Mesenchymal stem cell (in vitro differentiated cells and primary cell): Measurements from ENCODE around the gene PGC.
"Not testable (repeated sequence)": the region's sequence is repeated elsewhere in the genome, so short reads cannot be mapped to it uniquely, and the experiment has no call there.

Experiments used
- DNase-seq: peaks from one replicate; pipeline ENCODE4 v3.0.0-alpha.2; 2013
- H2AFZ ChIP-seq: one replicate; pipeline ENCODE4 v1.6.1; 2013; ENCODE audit warnings: low read depth, mild to moderate bottlenecking, control low read depth, inconsistent platforms, low read length, moderate library complexity
- H2AK5ac ChIP-seq: 2 replicates; pipeline ENCODE4 v1.6.1; 2013; ENCODE audit warnings: low read length, moderate library complexity, mild to moderate bottlenecking, inconsistent platforms; ENCODE audit not compliant: severe bottlenecking
- H2BK120ac ChIP-seq: one replicate; pipeline ENCODE4 v1.6.1; 2013; ENCODE audit warnings: low read depth, mild to moderate bottlenecking, inconsistent platforms, low read length, moderate library complexity
- H2BK12ac ChIP-seq, 2 experiments: one replicate each; pipeline ENCODE4 v1.6.1; 2013; ENCODE audit warnings: inconsistent platforms in 2 of 2, low read length in 2 of 2, mild to moderate bottlenecking in 2 of 2, moderate library complexity in 2 of 2, control low read depth in 1 of 2
- H2BK15ac ChIP-seq: one replicate; pipeline ENCODE4 v1.6.1; 2013; ENCODE audit warnings: mild to moderate bottlenecking, low read depth, inconsistent platforms; ENCODE audit not compliant: poor library complexity, severe bottlenecking
- H2BK5ac ChIP-seq: 2 replicates; pipeline ENCODE4 v1.6.1; 2013; ENCODE audit warnings: low read depth, mild to moderate bottlenecking, low read length, control low read depth, inconsistent platforms; ENCODE audit not compliant: poor library complexity, severe bottlenecking
- H3K14ac ChIP-seq, 2 experiments: one replicate each; pipeline ENCODE4 v1.6.1; 2013; ENCODE audit warnings: inconsistent platforms in 2 of 2, low read length in 2 of 2, control low read depth in 1 of 2, mild to moderate bottlenecking in 1 of 2, moderate library complexity in 1 of 2
- H3K18ac ChIP-seq, 2 experiments: one replicate each; pipeline ENCODE4 v1.6.1; 2013; ENCODE audit warnings: inconsistent platforms in 2 of 2, low read length in 2 of 2, control low read depth in 1 of 2, low read depth in 1 of 2, mild to moderate bottlenecking in 1 of 2
- H3K23ac ChIP-seq, 2 experiments: one replicate each; pipeline ENCODE4 v1.6.1; 2013; ENCODE audit warnings: inconsistent platforms in 2 of 2, low read length in 2 of 2, mild to moderate bottlenecking in 2 of 2, moderate library complexity in 2 of 2, control low read depth in 1 of 2
- H3K27ac ChIP-seq: 2 replicates; pipeline ENCODE4 v1.5.1; 2013; ENCODE audit warnings: mild to moderate bottlenecking, moderate library complexity, low read length, control low read depth, inconsistent platforms; ENCODE audit not compliant: poor library complexity, severe bottlenecking
- H3K27me3 ChIP-seq, 2 experiments: 2 replicates each; pipeline versions ENCODE4 v1.6.1 to v1.7.0; 2013; ENCODE audit warnings: low read length in 2 of 2, mild to moderate bottlenecking in 2 of 2, moderate library complexity in 2 of 2, control low read depth in 1 of 2, inconsistent platforms in 1 of 2; ENCODE audit not compliant: control insufficient read depth in 1 of 2, insufficient read depth in 1 of 2
- H3K36me3 ChIP-seq, 2 experiments: 2 replicates each; pipeline versions ENCODE4 v1.6.1 to v1.7.0; 2013; ENCODE audit warnings: low read length in 2 of 2, control low read depth in 1 of 2, inconsistent platforms in 1 of 2, low read depth in 1 of 2, mild to moderate bottlenecking in 1 of 2; ENCODE audit not compliant: insufficient read depth in 2 of 2, control insufficient read depth in 1 of 2
- H3K4ac ChIP-seq, 2 experiments: one replicate each; pipeline ENCODE4 v1.6.1; 2013; ENCODE audit warnings: inconsistent platforms in 2 of 2, low read length in 2 of 2, mild to moderate bottlenecking in 2 of 2, moderate library complexity in 2 of 2, control low read depth in 1 of 2, low read depth in 1 of 2
- H3K4me1 ChIP-seq: 2 replicates; pipeline ENCODE4 v1.6.1; 2013; ENCODE audit warnings: low read depth, low read length, control low read depth; ENCODE audit not compliant: control insufficient read depth, insufficient read depth
- H3K4me2 ChIP-seq: 2 replicates; pipeline ENCODE4 v1.6.1; 2013; ENCODE audit warnings: low read length, mild to moderate bottlenecking, inconsistent platforms; ENCODE audit not compliant: poor library complexity, severe bottlenecking
- H3K4me3 ChIP-seq, 2 experiments: 2 replicates each; pipeline versions ENCODE4 v1.5.1 to v1.7.0; 2013; ENCODE audit warnings: low read length in 2 of 2, mild to moderate bottlenecking in 2 of 2, control low read depth in 1 of 2, low read depth in 1 of 2; ENCODE audit not compliant: insufficient read depth in 1 of 2
- H3K79me1 ChIP-seq: replicated peaks from 2 replicates; pipeline ENCODE4 v1.6.1; 2013; ENCODE audit warnings: mild to moderate bottlenecking, control low read depth, low read length, inconsistent platforms; ENCODE audit not compliant: poor library complexity, severe bottlenecking
- H3K9ac ChIP-seq: 2 replicates; pipeline ENCODE4 v1.7.0; 2013; ENCODE audit warnings: mild to moderate bottlenecking, low read length, moderate library complexity
- H3K9me3 ChIP-seq: 2 replicates; pipeline ENCODE4 v1.7.0; 2013; ENCODE audit warnings: mild to moderate bottlenecking, low read length; ENCODE audit not compliant: control insufficient read depth
- H4K8ac ChIP-seq: one replicate; pipeline ENCODE4 v1.6.1; 2013; ENCODE audit warnings: inconsistent platforms, mild to moderate bottlenecking, low read length, moderate library complexity
- H4K91ac ChIP-seq: one replicate; pipeline ENCODE4 v1.6.1; 2013; ENCODE audit warnings: mild to moderate bottlenecking, low read length, inconsistent platforms
- WGBS: methylation state at CpG from one replicate; pipeline ENCODE4 v1.1.7; 2013; ENCODE audit warnings: mixed read lengths; 5-methylcytosine and 5-hydroxymethylcytosine counted together

PGC gene

GRCh38 chr6:41768545-41769308 lies 21.5 kb upstream of the PGC start:
- Histone ChIP-seq H3K23ac (no peak overlapping the region), H2AFZ (no peak overlapping the region)
- WGBS, result 78% methylated on average over 9 of the region's 10 CpGs

GRCh38 chr6:41767112-41767833 lies 20.1 kb upstream of the PGC start:
- peak; percentile 78 for DNase-seq
- Histone ChIP-seq H3K27ac (no peak overlapping the region), H3K18ac (peak overlapping the region in 1 of 2 experiments; percentile 28), H2BK12ac (no peak overlapping the region), H3K4ac (peak overlapping the region in 1 of 2 experiments; percentile 21), H3K4me3 (no peak overlapping the region), H3K4me2 (no peak overlapping the region), H3K36me3 (peaks cover 20 to 25% of the 10 kb centered on the region in 2 experiments), H3K9me3 (no peaks in the 10 kb centered on the region), H3K23ac (no peak overlapping the region), H2BK120ac (no peak overlapping the region), H2AFZ (peak overlapping the region; percentile 81), H4K8ac (no peak overlapping the region), H2BK5ac (no peak overlapping the region), H3K4me1 (peaks cover 16% of the 10 kb centered on the region), H3K27me3 (no peaks in the 10 kb centered on the region), H3K79me1 (no peaks in the 10 kb centered on the region), H3K9ac (peak overlapping the region; percentile 81), H4K91ac (no peak overlapping the region), H2BK15ac (no peak overlapping the region), H3K14ac (no peak overlapping the region), H2AK5ac (no peak overlapping the region)
- 60% methylated on average over 9 of the region's 12 CpGs for WGBS

More at GRCh38 chr6:41768545-41769308, 21.5 kb upstream of the PGC start:
- H4K8ac ChIP-seq, result no peak overlapping the region
- no peaks in the 10 kb centered on the region for H3K27me3 ChIP-seq
- H2AK5ac ChIP-seq, result no peak overlapping the region
- no peak overlapping the region for H2BK5ac ChIP-seq
- no peaks in the 10 kb centered on the region for H3K9me3 ChIP-seq
- H3K14ac ChIP-seq, result no peak overlapping the region
- no peak for DNase-seq
- peak overlapping the region in 1 of 2 experiments; percentile 21 for H3K18ac ChIP-seq
- peaks cover 27 to 35% of the 10 kb centered on the region in 2 experiments for H3K36me3 ChIP-seq
- H2BK15ac ChIP-seq, result no peak overlapping the region
- no peak overlapping the region for H3K4ac ChIP-seq
- H4K91ac ChIP-seq, result no peak overlapping the region
- no peak overlapping the region for H3K9ac ChIP-seq
- no peak overlapping the region for H3K4me3 ChIP-seq
- peak overlapping the region in 1 of 2 experiments; percentile 61 for H2BK12ac ChIP-seq
- H3K27ac ChIP-seq, result no peak overlapping the region
- H3K4me1 ChIP-seq, result peaks cover 16% of the 10 kb centered on the region
- H2BK120ac ChIP-seq, result no peak overlapping the region
- no peak overlapping the region for H3K4me2 ChIP-seq
- H3K79me1 ChIP-seq, result no peaks in the 10 kb centered on the region

- H4K91ac ChIP-seq, H3K4ac ChIP-seq, H3K27ac ChIP-seq, H4K8ac ChIP-seq, DNase-seq, H3K23ac ChIP-seq, H3K4me2 ChIP-seq, H3K27me3 ChIP-seq, H2BK15ac ChIP-seq, H2AFZ ChIP-seq, H2BK5ac ChIP-seq, H2BK12ac ChIP-seq, H2BK120ac ChIP-seq, H3K14ac ChIP-seq, H2AK5ac ChIP-seq, H3K79me1 ChIP-seq, H3K18ac ChIP-seq, H3K9ac ChIP-seq, H3K9me3 ChIP-seq, H3K4me3 ChIP-seq: not testable (repeated sequence)
- WGBS, result 100% methylated on average over 4 of the region's 4 CpGs
- Histone ChIP-seq H3K4me1 (peaks cover 16% of the 10 kb centered on the region), H3K36me3 (peaks cover 9 to 14% of the 10 kb centered on the region in 2 experiments)
These were observed 19.0 kb upstream of the PGC start for GRCh38 chr6:41766043-41766664.

GRCh38 chr6:41763470-41763869 lies 16.3 kb upstream of the PGC start:
- Histone ChIP-seq H3K27me3 (peaks cover 0 to 8% of the 10 kb centered on the region in 2 experiments), H3K14ac (no peak overlapping the region), H4K8ac (no peak overlapping the region), H3K79me1 (no peaks in the 10 kb centered on the region), H2BK5ac (no peak overlapping the region), H3K36me3 (no peaks in the 10 kb centered on the region), H3K4me2 (no peak overlapping the region), H3K9me3 (no peaks in the 10 kb centered on the region), H3K4me3 (no peak overlapping the region), H3K27ac (no peak overlapping the region), H2BK15ac (no peak overlapping the region), H2AK5ac (no peak overlapping the region), H2BK120ac (no peak overlapping the region), H2BK12ac (no peak overlapping the region), H3K4me1 (peaks cover 11% of the 10 kb centered on the region), H3K4ac (no peak overlapping the region), H3K9ac (no peak overlapping the region), H4K91ac (no peak overlapping the region), H3K18ac (no peak overlapping the region), H2AFZ (no peak overlapping the region), H3K23ac (no peak overlapping the region)
- 38% methylated on average over 2 of the region's 2 CpGs for WGBS
- no peak for DNase-seq
